Kidney capillary endothelial cell (primary cell): ENCODE measurements around the gene SMC4.
"Not testable (repeated sequence)": the region's sequence is repeated elsewhere in the genome, so short reads cannot be mapped to it uniquely, and the experiment has no call there.

Experiments
- DNase-seq: peaks from one replicate; pipeline ENCODE4 v3.0.0-alpha.2; 2018; ENCODE audit warnings: low spot score

The SMC4 gene

DNA sequence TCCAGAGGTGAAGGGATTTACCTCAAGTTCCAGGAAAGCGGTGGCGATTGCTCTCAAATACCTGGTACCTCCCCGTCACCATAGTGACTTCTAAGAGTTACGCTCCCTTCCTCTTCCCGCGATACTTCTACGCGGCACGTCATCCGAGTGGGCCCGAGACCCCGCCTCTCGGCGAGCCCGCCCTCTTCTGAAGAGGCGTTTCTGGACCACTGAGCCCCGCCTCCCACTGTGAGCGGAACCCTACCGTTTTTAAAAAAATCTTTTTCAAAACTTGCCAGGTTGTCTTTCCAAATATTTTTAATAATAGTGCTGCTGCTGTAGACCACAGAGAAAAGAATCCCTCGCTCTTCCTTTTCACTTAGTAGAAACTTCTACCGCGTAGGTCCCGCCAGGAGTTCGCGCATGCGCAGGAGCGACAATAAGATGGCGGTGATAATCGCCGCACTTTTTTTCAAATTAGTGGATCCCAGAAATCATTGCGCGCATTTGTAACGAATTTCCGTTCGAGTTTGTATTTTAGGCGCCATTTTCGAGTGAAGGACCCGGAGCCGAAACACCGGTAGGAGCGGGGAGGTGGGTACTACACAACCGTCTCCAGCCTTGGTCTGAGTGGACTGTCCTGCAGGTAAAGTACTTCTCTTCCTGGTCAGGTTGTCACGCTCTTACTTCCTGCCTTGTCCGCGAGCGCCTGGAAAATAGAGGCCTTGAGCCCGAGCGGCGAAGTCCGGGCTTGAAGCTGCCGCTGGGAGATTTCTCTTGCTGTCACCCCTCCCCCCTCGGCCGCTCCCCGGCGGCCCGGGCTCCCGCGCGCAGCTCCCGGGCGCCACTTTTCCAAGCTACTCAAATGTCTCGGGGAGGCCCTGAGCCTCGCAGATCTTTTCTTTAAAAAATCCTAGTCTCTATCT, at the start of gene SMC4, which contains the start of gene IFT80:
Gene SMC4, plus strand, starts transcription at position 526 of the 905 bp plus-strand sequence. CDS start 1,177 bp downstream, outside the sequence.
Gene IFT80, minus strand, starts transcription at position 101 of the 905 bp plus-strand sequence. CDS start 14,625 bp downstream, outside the sequence.
- DNase-seq: peak; percentile 92

DNA sequence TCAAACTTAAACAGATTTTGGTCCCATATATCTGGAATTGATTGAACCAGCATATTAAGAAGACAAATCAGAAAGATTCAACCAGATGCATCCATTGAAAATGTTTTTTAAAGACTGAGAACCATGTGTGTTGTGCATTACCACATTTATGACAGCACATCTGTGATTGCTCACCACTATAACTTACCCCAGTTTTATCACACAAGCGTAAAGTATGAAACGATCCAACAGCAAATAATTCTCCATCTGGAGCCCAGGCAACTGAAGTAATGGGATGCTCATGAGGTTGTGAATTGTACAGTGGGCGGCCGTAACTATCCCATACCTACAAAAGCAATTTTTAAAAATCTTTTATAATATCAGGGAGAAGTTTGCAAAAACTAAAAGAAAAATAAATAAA, 43.6 kb upstream of the SMC4 start:
- DNase-seq: no peak

DNA sequence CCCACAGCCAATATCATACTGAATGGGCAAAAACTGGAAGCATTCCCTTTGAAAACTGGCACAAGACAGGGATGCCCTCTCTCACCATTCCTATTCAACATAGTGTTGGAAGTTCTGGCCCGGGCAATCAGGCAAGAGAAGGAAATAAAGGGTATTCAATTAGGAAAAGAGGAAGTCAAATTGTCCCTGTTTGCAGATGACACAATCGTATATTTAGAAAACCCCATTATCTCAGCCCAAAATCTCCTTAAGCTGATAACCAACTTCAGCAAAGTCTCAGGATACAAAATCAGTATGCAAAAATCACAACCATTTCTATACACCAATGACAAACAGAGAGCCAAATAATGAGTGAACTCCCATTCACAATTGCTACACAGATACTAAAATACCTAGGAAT, 36.6 kb upstream of the SMC4 start:
- not testable (repeated sequence) for DNase-seq

DNA sequence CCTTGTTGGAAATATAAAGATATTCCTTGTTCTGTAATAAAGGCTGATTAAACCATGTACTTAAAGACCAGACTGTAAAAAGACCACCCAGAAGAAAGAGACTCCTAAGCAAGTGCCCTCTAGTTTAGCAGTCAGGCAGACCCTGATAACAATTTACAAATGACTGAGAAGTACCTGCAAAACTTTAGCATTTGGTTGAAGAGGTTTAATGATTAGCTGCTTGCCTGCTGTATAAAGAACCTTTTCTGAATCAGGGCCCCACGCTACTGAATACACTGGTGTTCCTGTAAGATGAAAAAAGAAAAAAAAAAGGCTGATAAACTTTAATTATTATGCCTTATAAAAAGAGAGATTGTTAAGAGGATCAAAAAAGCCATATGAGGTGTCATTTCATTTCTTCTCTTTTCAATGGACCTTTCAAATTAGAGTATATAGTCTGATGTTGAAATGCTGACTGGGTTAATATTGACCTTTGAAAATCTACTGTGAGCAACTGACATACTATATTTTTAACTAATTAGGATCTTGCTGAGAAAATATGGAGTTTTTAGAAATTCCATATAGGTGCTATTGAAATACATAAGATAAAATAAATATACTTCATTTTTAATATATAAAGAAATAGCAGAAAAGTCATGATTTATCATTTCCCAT, 33.5 kb upstream of the SMC4 start:
- DNase-seq: no peak

DNA sequence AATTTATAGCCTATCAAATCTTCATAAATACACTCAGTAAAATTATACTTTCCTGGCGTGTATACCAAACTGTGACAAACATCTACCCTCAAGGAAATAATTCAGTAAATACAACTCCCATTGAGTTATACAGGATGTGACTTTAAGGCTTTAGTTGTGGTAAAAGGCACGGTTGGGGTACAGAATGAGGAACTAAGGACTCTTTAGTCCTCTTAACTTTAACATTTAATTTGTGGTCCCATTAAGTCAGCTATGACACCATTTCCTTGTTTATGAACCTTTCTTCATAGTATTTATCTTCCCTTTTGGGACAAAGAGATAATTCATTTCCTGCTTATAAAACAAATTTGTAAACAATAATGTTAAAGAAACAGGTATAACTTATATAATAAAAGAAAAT, 30.6 kb upstream of the SMC4 start:
- DNase-seq: no peak

DNA sequence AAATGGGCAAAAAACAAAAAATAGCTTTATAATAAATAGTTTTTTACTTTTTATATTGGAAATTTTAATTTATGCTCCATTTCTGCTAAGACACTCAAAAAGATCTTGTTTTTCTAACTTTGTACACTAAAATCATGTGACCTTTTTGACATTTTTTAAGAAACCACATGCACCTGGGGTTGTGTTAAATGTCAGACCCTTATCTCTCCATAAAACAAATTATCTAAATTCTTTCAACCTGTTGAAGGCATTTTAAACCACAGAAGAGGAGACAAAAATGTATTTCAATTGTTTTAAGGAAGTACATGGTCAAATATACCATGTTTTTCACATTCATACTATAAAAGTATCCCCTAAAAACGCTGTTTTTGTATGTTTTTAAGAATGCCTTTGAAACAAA, 29.7 kb upstream of the SMC4 start:
- DNase-seq: no peak

DNA sequence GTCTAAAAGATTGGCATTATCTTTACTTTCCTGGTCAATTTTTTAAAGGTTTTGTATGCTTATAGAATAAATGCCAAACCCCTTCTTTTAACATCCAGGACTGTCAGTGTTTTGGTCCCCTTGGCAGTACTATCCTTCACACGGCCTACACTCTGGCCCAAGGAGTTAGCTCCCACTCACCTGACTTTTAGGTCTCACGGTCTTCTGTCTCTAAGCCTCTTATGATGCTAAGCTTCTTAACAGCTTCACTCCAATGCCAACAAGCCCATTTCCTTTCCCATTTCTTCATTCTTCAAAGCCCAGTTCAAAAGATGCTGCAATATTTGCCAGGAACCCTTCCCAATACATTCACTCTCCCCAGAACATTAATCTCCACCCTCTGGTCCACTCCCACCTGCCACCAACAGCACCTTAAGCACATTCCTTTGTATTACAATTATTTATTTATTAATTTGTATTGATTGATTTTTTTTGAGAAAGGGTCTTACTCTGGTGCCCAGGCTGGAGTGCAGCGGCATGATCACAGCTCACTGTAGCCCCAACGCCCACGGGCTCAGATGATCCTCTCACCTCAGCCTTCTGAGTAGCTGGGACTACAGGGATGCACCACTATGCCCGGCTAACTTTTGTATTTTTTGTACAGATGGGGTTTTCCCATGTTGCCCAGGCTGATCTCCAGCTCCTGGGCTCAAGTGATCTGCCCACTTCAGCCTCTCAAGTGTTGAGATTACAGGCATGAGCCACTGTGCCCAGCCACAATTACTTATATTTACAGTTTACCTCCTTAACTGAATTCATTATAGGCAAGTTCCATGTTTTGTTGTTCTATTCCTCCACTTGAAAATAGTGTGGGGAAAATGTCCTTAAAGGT, 28.2 kb upstream of the SMC4 start:
- DNase-seq: no peak

DNA sequence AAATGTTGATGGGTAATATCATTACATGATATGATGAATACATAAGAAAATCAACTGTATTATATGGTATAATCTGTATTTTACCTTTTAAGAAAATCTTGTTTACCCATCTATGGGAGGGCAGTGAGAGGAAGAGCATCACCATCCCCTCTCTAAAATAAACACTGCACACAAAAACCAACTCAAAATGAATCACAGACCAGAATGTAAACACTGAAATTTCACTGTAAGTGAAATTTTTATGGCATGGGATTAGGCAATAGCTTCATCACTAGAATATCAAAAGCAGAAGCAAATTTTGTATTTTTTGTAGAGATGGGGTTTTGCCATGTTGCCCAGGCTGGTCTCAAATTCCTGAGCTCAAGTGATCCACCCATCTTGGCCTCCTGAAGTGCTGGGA, 26.7 kb upstream of the SMC4 start:
- no peak for DNase-seq

DNA sequence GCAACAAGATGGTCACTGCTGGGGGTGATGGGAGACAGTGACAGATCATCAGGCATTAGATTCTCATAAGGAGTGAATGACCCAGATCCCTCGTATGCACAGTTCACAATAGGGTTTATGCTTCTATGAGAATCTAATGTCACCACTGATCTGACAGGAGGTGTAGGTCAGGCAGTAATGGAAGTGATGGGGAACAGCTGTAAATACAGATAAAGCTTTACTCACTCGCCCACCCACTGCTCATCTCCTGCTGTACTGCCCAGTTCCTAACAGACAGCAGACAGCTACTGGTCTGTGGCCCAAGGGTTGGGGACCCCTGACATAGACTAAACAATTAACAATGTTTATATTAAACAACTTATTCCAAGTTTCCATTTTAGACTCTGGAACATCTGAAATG, 25.8 kb upstream of the SMC4 start:
- no peak for DNase-seq

DNA sequence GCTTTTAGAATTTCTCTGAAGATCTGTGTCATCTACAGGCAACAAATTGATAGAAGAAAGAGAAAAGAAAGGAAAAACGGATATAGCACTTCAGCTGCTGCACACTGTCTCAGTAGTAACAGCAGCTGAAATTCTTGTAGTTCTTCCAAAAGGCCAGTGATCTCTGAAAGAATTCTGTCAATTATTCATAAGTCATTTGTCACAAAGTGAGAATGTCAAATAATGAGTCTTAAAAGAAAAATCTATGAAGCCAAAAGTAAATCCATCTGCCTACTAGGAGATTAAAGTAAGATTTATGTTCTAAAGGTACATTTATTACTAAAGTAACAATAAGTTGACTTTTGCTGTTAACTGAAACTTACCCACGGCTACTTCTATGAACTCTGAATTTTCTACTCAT, 25.0 kb upstream of the SMC4 start:
- no peak for DNase-seq

DNA sequence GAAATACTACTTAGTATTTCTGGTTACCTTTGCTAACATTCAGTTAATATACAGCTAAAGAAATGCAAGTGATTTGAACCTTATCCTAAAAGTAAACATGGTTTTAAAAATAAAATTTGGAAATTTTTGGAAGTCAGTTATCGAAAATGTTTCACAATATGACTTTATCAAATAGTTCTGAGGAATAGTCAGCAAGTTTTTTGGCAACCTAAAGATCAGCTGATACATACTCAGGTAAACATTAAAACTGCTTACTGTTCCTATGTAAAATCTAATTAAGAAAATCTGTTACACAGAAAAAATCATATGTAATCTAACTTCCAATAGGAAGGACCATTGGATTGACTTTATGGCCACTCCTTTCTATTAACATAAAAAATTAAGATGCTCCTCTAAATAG, 24.5 kb upstream of the SMC4 start:
- no peak for DNase-seq

DNA sequence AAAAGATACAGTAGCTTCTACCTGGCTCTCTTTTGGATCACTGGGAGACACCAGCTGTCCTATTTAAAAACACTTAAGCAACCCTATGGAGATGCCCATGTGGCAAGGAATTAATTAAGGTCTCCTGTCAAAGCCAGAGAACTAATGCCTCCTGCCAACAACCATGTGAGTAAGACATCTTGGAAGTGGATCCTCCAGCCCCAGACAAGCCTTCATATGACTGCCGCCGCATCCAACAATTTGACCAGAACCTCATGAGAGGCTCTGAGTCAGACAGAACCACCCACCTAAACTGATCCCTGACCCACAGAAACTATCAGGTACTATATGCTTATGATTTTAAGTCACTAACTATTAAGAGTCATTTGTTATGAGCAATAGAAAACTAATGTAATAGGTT, 22.8 kb upstream of the SMC4 start:
- DNase-seq: no peak

DNA sequence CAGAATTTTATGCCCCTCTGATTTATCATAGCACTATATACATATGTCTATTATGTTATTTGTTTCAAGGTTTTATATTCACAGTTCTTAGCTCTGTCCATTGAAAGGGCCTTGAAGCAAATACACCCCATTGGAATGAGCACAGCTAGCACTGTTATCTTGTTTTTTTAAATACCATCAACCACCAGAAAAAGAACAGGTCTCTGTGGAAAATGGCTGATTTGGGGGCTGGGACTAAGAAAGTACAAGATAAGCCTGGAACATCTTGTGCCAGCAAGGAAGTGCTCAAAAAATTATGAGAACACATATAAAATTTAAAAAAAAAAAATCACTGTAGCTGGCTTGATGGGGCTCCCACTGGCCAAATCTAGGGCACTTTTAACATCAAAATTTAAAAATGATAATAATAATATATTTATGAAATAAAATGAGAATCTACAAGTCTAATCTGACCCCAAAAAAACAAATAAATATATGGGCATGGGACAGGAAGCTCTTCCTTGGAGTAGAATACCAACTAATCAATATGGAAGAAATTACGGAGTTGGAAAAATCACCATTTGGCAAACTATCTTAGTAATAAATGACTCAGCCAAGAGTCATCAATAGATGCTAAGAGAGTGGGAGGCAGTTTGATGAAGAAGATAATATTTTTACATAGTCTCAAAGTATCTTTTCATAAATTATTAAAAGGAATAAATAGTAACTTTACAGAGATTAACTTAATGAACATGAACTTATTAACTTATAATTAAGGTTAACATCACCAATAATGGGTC, 20.9 kb upstream of the SMC4 start:
- DNase-seq: no peak

DNA sequence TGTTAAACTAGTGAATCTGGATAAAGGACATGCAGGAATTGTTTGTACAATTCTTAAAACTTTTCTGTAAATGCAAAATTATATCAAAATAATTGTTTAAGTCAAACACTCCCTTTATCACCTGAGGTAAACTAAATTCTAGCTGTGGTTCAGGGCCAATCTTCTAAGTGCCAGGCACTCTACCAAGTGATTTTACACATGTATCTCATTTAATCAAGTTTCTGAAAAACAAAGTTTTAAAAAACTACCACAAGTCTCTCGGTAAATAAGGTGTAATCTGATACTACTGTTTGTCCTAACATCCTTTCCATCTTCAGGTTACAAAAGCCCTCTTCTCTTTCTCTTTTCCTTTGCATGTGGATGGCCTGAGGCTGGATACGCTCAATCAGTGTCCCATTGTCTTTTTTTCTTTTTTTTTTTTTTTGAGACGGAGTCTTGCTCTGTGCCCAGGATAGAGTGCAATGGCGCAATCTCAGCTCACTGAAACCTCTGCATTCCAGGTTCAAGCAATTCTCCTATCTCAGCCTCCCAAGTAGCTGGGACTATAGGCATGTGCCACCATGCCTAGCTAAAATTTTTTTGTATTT, 19.7 kb upstream of the SMC4 start:
- no peak for DNase-seq

DNA sequence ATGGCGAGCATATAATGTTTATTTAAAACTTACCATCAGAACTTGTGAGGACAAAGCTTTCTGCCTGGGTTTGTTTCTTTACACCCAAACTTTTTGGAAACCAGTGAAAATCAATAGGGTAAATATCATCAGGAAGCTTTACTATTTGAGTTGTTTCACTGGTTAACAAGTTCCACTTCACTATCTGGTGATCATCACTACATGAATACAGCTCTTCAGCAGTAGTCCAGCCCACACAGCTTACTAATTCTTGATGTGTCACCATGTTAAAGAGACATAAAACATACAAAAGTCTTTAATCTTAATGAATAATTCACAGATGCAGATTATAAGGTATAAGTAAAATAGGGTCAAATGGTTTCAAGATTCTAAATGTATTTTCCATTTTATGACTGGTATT, 18.0 kb upstream of the SMC4 start:
- no peak for DNase-seq

DNA sequence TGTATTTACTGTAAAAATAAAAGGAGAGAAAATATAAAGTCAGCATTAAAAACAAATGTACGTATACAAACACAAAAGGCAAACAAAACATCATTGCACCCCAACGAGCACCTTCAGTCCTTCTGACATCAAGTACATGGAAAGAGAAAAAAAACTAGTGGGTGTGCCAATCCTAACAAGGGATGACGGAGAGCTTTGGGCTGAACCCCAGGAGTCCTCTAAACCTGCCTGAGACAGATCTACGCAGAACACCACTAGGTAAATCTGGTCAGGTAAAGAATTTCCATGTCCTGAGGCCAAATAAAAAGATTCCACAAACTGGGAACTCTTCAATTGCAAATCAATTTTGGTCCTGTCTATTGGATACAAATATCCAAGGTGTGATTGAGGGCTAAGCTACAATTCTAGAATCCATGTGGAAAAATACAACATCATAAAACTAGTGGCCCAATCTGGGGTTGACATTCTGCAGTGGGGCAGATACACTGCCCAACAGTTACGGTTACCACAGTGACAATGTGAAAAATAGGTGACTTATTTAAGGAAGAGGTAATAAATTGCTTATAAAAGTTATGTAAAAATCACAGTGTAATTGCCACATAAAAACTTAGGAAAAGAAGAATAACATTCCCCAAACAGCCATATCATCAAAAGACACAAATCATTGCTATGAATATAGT, 14.7 kb upstream of the SMC4 start:
- DNase-seq: no peak

DNA sequence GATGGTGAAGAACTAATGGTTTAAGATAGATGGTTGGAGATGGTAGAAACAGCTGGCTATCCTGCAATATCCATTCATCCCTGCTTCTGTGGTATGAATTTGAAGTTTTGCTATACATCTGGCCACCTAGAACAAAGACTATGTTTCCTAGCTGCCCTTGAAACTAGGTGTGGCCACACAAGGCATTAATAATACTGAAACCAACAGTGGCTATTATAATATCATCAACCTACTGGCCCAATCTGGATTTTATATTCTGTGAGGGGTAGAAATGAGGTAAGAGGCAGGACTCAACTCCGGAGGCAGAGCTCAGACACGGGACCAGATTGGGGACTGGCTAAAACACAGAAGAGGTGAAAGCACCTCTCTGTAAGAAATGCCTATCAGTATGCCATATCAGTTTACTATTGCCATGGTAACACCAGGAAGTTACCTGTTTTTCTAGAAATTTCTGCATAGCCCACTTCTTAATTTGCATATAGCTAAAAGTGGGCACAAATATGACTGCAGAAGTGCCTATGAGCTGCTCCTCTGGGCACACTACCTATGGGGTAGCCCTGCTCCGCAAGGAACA, 8.8 kb upstream of the SMC4 start:
- DNase-seq: no peak

DNA sequence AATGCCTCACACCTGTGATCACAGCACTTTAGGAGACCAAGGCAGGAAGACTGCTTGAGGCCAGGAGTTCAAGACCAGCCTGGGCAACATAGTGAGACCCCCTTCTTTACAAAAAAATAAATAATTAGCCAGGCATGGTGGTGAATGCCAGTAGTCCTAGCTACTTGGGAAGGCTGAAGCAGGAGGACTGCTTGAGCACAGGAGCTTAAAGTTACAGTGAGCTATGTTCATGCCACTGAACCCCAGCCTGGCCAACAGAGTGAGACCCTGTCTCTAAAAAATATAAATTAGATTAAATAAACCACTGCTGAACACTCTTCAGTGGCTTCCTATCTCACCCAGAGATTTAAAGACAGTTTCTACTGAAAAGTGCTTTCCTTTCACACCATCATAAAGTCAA, 6.7 kb upstream of the SMC4 start:
- no peak for DNase-seq

DNA sequence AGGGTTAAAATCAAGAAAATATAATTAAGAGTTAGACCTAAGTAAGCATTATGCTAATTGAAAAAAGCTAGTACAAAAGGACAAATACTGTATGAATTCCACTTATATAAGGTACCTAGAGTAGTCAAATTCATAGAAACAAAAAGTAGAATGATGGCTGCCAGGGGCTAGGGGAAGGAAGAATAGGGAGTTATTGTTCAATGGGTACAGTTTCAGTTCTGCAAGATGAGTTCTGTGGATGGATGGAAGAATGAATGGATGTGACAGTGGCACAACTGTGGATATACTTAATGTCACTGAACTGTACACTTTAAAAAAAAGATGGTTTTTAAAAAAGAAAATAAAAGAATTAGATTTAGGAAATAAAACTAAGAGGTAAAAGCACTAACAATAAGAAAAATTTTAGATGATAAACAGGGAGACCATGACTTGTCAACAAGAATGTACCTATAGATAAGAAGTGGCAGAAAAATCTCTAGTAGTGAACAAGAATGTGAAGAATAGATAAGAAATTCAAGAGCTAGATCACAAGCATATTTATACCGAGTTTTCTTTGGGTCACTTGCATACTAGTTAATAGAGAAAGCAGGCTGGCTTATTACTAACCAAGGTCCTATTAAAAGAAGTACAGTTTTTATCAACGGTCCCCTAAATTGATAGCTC, 6.0 kb upstream of the SMC4 start:
- DNase-seq: no peak

DNA sequence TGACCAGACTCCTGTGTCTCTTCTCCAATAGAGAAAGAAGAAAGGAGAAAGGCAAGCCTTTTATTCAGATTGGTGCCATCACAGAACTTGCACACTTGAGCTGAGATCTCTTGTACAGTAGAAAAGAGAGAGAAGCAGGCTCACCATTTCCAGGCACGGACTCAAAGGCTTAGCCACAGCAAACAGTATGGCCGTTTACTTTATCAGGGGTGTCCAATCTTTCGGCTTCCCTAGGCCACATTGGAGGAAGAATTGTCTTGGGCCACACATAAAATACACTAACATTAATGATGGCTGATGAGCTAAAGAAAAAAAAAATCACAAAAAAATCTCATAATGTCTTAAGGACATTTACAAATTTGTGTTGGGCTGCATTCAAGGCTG, 5.4 kb upstream of the SMC4 start:
- DNase-seq: no peak
